H7 (cell line): ENCODE results near the gene PLXNA4. TPM values are rescaled to one million over a fixed set of nuclear protein-coding genes. Genes with fewer than 3 reads are reported as not detected.

ENCODE experiments used
- DNase-seq: peaks from one replicate; pipeline ENCODE4 v3.0.0; 2012
- H3K27me3 ChIP-seq: 2 replicates; pipeline ENCODE4 v1.6.0; 2011; ENCODE audit warnings: mild to moderate bottlenecking, low read length; ENCODE audit not compliant: control insufficient read depth, insufficient read depth
- H3K36me3 ChIP-seq: replicated peaks from 2 replicates; pipeline ENCODE4 v1.5.1; 2011; ENCODE audit warnings: low read length; ENCODE audit not compliant: control insufficient read depth, insufficient read depth
- H3K4me3 ChIP-seq: 2 replicates; pipeline ENCODE4 v1.5.1; 2011; ENCODE audit warnings: low read depth, mild to moderate bottlenecking, control low read depth, low read length, moderate library complexity; ENCODE audit not compliant: insufficient read depth
- total RNA-seq: library from RNA; depleted of rRNA; stranded (reverse); fragments of >200 nt; shearing (Covaris generic); gene quantifications from 2 replicates; pipeline ENCODE4 v1.2.3, GENCODE V29; 2014

PLXNA4 gene
- total RNA-seq, 1 experiment from 2014 or later, result 1.0 TPM

DNA sequence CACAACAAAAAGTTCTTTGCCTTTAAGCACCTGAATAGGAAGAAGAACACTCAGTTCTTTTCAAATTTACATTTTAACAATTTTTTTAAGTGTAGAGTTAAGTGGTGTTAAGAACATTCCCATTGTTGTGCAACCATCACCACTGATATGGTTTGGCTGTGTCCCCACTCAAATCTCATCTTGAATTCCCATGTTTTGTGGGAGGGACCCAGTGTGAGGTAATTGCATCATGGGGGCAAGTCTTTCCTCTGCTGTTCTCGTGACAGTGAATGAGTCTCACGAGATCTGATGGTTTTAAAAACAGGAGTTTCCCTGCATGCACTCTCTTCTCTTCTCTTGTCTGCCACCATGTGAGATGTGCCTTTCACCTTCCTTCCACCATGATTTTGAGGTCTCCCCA is 155.7 kb downstream of the PLXNA4 start:
- no peaks in the 10 kb centered on the region for H3K27me3 ChIP-seq
- H3K4me3 ChIP-seq, result no peak overlapping the region
- no peaks in the 10 kb centered on the region for H3K36me3 ChIP-seq
- no peak for DNase-seq

DNA sequence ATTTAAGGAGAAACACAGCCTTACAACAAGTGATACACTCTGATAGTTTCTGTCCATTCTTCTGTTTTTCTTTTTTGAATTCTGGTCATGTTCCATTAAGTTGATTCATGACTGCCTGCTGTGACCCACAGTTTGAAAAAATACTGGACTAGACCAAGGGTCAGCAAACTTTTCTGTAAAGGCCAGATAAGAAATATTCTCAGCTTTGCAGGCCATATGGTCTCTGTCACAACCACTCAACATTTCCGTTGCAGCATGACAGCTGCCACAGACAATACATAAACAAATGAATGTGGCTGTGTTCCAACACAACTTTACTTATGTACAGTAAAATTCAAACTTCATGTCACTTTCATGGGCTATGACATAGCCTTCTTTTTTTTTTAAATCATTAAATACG is 156.7 kb downstream of the PLXNA4 start:
- H3K36me3 ChIP-seq, result no peaks in the 10 kb centered on the region
- H3K27me3 ChIP-seq, result no peaks in the 10 kb centered on the region
- no peak overlapping the region for H3K4me3 ChIP-seq
- no peak for DNase-seq

GRCh38 chr7:132418840-132419239 is 157.4 kb downstream of the PLXNA4 start:
- H3K36me3 ChIP-seq, result no peaks in the 10 kb centered on the region
- no peaks in the 10 kb centered on the region for H3K27me3 ChIP-seq
- no peak for DNase-seq
- H3K4me3 ChIP-seq, result no peak overlapping the region

DNA sequence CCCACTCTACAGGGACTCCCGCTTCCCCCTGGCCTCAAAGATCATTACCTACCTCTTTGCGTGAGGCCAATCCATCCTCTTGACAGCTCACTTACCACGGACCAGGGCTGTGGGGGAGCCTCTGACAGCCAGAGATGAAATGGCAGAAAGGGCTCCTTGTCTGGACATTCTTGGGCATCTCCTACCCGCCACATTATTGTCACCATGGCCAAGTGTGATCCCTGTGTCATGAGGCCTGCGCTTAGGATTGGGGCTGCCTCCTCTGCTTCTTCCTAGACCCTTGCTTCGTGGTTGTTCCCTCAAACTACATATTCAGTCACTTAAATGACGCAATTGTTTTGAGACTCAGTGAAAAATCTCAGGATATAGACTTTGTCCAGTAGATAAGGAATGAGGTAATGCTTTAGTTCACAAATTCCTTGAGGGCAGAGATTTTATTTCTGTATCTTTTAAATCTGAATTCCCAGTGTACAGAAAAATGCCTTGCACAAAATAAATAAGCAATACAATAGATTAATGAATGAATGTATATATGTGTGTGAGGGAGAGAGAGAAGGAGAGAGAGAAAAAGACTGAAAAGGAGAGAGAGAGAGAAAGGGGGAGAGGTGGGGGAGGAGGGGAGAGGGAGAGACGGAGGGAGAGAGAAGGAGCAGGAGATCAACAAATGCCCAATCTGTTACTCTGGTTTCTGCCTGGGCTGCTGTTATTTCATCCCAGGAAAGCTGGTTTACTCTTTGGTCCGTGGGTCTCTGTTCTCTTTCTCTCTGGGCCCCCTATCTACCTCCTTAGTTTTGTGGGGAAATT is 159.0 kb downstream of the PLXNA4 start:
- no peaks in the 10 kb centered on the region for H3K27me3 ChIP-seq
- no peaks in the 10 kb centered on the region for H3K36me3 ChIP-seq
- DNase-seq, result no peak
- H3K4me3 ChIP-seq, result no peak overlapping the region

DNA sequence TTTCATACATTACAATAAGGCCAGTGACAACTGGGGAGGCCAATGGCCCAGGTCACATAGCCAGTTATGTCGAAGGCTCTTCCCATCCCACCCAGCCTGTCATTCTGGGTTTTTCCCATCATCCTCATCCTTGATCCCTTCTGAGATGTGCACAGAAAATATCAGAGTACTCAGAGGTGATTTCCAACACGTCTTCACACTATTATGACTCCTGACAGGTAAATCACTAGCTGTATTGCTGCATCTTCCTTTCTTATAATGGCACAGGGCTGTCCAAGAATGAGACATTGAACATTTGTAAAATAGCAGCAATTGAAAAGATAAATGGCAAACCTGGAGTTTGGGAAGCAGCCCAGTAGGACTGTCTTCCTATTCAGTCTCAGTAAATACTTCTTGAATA is 159.9 kb downstream of the PLXNA4 start:
- no peaks in the 10 kb centered on the region for H3K36me3 ChIP-seq
- no peaks in the 10 kb centered on the region for H3K27me3 ChIP-seq
- no peak for DNase-seq
- no peak overlapping the region for H3K4me3 ChIP-seq

DNA sequence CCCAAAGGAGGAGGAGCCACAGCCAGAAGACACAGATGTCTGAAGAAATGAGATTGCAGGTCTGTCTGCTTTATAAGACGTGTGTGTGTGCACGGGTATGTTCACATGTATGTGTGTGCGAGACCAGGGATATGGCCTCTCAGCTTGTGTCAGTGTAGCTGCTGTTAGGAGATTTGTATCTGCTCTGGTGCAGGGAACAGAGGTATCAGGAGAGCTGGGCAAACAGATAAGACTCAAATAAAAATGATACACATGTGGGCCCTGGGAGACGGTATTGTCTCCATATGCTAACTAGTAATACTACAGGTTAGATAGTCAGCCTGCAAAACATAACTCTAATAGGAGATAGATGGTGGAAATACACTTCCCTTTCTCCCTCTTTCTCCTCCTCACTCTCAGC is 161.0 kb downstream of the PLXNA4 start:
- Histone ChIP-seq H3K4me3 (no peak overlapping the region), H3K27me3 (no peaks in the 10 kb centered on the region), H3K36me3 (no peaks in the 10 kb centered on the region)
- DNase-seq, result no peak

DNA sequence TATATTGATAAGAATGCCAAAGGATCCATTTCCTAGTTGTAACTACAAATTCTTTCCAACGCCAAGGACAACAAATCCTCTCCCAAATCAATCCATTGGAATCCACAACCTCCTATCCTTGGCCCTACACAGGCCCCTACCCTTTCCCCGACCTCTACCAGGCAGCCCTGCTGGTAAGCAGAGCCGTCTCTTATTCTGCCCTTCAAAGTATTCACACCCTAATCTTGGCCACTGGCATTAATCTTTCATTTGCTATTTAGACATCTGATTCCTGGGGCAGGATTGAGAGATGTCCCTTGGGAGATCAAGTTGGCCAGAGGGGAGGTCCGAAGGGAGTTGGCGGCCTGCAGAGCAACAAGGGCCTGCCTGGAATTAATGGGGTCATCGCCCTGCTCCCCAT is 161.4 kb downstream of the PLXNA4 start:
- Histone ChIP-seq H3K36me3 (no peaks in the 10 kb centered on the region), H3K4me3 (no peak overlapping the region), H3K27me3 (no peaks in the 10 kb centered on the region)
- no peak for DNase-seq

- Histone ChIP-seq H3K27me3 (no peaks in the 10 kb centered on the region), H3K36me3 (no peaks in the 10 kb centered on the region), H3K4me3 (no peak overlapping the region)
- no peak for DNase-seq
Measured at GRCh38 chr7:132412435-132412834, 163.8 kb downstream of the PLXNA4 start.

- Histone ChIP-seq H3K27me3 (no peaks in the 10 kb centered on the region), H3K36me3 (no peaks in the 10 kb centered on the region), H3K4me3 (no peak overlapping the region)
- no peak for DNase-seq
Measured at GRCh38 chr7:132410861-132411541, 165.3 kb downstream of the PLXNA4 start.

DNA sequence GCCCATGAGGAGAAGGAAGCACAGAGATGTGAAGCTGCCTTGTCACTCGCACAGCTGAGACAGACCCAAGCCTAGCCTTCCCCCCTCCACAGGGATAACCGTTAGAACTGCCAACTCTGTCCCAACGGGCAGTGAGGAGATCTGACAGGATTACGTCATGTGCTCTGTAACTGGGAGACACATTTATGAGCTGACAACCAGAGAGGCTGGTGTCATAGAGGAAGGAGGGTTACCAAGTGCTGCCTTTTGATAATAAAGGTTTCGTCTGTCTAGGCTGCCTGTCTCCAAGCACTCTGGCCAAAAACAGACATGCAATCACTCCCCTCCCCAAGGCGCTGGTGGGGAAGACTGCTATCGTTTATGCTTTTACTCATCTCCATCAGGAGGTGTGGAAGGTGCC is 165.9 kb downstream of the PLXNA4 start:
- DNase-seq, result no peak
- Histone ChIP-seq H3K4me3 (no peak overlapping the region), H3K27me3 (no peaks in the 10 kb centered on the region), H3K36me3 (no peaks in the 10 kb centered on the region)

DNA sequence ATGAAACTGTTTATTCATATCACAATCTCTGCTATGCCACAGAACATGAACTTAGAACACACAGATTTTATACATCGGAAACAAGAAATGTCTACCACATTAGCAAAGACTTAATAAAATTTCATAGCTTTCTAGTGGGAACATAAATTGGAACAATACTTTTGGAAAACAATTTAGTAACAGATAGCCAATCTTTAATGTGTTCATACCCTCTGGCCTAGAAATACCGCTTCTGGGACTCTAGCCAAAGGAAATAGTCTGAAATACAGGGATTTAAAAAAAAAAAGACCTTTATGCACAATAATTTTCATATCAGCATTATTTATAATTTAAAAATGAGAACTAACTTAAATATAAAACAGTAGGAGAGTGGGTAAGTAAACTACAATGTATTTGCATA is 168.5 kb downstream of the PLXNA4 start:
- H3K36me3 ChIP-seq, result no peaks in the 10 kb centered on the region
- no peak for DNase-seq
- H3K4me3 ChIP-seq, result no peak overlapping the region
- H3K27me3 ChIP-seq, result no peaks in the 10 kb centered on the region

- no peak for DNase-seq
- no peak overlapping the region for H3K4me3 ChIP-seq
Measured at GRCh38 chr7:132406039-132406438, 170.2 kb downstream of the PLXNA4 start.

GRCh38 chr7:132404261-132404660 is 172.0 kb downstream of the PLXNA4 start:
- no peak for DNase-seq
- no peak overlapping the region for H3K4me3 ChIP-seq
- H3K27me3 ChIP-seq, result no peaks in the 10 kb centered on the region
- no peaks in the 10 kb centered on the region for H3K36me3 ChIP-seq

More at GRCh38 chr7:132406039-132406438, 170.2 kb downstream of the PLXNA4 start:
- Histone ChIP-seq H3K27me3 (no peaks in the 10 kb centered on the region), H3K36me3 (no peaks in the 10 kb centered on the region)

DNA sequence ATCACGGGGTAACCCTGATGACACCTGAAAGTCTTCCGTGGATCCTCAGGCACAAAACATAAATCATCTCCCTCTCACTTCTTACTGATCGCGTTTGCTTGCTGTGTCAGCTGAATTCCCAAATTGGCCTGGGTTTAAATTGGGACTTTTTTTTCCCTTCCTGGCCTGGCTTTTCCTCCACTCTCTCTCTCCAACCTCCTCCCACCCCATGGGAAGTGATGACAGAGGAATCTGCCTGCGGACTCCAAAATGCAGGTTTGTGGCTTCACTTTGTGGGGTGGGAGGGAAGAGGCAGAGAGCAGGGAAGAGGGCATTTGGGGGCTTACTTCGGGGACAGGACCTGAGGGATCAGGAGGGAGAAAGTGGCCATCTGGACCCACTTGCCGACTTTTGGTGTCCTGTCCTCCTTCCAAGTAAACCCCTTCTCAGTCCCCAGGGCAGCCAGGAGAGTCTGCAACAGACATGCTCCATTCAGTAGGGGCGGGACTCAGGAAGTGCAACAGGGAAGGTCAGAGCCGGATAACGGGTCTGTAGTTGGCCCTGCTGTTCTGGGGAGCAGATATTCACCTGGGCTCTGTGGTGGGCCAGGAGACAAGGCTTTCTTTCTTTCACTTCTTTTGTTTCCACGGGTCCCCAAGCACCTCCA is 172.7 kb downstream of the PLXNA4 start:
- DNase-seq, result no peak
- no peaks in the 10 kb centered on the region for H3K27me3 ChIP-seq

DNA sequence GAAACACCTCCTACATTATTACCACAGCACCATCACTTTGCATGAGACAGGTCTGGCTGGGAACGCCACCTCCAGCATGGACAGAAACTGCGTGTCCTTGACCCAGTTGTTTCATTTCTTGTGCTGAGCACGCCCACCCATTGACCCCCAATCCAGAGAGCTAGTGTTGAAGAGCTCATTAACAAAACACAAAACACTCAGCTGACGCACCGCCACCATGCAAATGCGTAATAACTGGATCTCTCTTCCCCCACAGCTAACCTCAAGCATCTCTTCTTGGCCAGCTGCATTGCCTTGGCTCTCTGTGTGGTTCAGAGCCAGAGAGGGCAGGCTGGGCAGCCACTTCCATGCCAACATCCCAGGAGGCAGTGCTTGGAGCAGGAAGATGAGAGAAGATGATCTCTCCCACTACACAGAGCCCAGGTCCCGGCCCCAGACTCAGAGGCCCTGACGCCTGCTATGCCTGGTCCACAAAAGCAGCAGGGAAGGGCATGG is 173.5 kb downstream of the PLXNA4 start:
- no peak for DNase-seq
- no peak overlapping the region for H3K4me3 ChIP-seq
- no peaks in the 10 kb centered on the region for H3K36me3 ChIP-seq
- H3K27me3 ChIP-seq, result no peaks in the 10 kb centered on the region

More for the DNA sequence above, 172.7 kb downstream of the PLXNA4 start:
- no peak overlapping the region for H3K4me3 ChIP-seq
- H3K36me3 ChIP-seq, result no peaks in the 10 kb centered on the region
